Glomerular endothelial cell (primary cell): ENCODE results near the gene DFFA. TPM values are rescaled to one million over a fixed set of nuclear protein-coding genes. Genes with fewer than 3 reads are reported as not detected.
"Not testable (repeated sequence)": the region's sequence is repeated elsewhere in the genome, so short reads cannot be mapped to it uniquely, and the experiment has no call there.

Source experiments
- DNase-seq: peaks from one replicate; pipeline ENCODE4 v3.0.0-alpha.2; 2011; ENCODE audit warnings: low read depth, low spot score; ENCODE audit errors: extremely low read depth
- total RNA-seq: library from RNA; depleted of rRNA; stranded (reverse); fragments of >200 nt; gene quantifications from 2 replicates; pipeline ENCODE4 v1.2.3, GENCODE V29; 2015

Gene DFFA
- total RNA-seq, 1 donor from 2014 or later, result 30.7 TPM

DNA sequence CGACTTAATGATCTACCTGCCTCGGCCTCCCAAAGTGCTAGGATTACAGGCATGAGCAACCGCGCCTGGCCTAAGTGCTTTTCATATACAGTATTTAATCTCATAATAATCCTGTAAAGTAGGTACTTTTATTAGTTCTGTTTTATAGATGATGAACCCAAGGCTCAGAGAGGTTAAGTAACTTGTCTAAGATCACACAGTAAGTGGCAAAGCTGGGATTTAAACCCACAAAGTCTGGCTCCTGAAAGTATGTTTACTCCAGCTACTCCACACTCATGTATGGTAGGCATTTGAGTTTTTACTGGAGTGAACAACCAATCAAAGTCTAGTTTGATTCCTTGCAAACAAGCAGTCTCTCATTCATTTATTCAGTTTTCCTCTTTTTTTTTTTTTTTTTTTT is 2.3 kb downstream of the DFFA start:
- DNase-seq, result no peak

DNA sequence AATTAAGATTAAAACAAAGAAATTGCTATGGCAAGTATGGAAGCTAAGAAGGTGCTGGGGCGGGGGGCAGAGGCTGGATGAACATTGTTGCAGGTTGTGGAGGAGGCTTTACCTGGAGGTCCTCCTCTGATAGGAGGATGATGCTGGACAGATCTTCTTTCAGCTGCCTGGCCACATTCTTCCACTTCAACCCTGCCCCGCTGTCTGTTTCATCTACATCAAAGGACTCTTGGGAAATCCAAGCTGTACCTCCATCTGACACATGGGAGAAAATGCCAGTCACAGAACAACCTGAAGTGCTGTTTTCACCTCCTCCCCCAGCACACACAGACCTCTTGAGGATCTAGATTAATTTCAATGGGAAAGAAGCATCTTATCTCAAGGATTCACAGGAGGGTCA is 5.3 kb downstream of the DFFA start:
- no peak for DNase-seq

DNA sequence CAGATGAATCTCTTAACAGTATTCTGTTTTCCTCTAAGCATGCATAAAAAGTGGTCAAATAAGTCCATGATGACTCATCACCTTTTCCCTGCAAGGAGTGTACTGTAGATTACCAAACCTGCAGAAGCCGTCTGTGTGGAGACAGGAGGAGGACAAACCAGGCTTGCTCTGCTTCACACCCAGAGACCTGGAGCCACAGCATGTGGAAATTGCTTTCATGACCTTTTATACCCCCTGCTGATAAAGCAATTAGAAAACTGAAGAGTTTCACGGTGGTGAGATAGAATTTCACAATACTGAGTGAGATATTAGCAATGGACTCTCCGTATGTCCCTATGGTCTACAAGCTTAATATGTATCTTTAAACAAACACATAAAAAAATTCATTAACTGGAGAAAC is 13.1 kb downstream of the DFFA start:
- no peak for DNase-seq

DNA sequence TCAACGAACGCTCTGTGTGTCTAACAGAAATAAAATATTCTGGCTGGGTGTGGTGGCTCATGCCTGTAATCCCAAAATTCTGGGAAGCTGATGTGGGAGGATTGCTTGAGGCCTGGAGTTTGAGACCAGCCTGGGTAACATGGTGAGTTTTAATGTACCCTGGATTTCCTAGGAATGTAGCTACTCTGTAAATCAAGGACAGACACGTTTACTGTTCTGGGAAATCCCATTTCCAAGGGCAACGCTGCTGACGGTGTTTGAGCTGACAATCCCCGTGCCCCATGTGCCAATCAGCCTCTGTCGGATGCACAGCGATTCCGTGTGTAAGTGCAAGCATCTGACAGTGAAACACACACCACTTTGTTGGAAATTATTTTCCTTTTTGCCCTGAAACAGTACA is 14.5 kb downstream of the DFFA start:
- no peak for DNase-seq

DNA sequence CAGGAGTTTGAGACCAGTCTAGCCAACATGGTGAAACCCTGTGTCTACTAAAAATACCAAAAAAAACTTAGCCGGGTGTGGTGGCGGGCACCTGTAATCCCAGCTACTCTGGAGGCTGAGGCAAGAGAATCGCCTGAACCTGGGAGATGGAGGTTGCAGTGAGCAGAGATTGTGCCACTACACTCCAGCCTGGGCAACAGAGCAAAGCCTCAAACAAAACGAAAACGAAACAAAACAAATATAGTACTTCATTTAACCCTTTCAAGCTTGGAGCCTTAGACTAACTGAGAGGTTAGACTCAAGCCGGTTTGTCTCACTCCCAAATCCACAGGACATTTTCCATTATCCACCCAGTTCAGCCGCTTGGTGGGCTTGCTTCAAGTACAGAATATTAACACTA is 14.9 kb downstream of the DFFA start:
- not testable (repeated sequence) for DNase-seq

DNA sequence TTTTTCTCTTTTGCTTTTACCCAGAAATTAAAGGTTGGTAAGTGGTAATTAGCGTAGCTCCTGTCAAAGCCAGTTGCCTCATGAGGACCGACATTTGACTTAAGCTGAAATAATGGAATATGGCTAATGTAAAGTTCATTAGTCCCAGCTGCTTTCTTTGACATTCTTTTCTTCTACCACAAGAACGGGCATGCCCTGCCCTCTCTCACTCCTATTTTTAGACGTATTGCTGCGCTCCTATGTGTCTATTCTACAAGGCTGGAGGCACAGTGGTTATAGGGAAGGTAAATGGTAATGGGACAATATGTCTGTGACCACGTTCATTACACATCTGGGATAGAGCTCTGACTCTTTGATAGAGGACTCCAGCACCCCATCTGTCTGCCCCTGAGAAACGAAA is 15.7 kb downstream of the DFFA start:
- no peak for DNase-seq

DNA sequence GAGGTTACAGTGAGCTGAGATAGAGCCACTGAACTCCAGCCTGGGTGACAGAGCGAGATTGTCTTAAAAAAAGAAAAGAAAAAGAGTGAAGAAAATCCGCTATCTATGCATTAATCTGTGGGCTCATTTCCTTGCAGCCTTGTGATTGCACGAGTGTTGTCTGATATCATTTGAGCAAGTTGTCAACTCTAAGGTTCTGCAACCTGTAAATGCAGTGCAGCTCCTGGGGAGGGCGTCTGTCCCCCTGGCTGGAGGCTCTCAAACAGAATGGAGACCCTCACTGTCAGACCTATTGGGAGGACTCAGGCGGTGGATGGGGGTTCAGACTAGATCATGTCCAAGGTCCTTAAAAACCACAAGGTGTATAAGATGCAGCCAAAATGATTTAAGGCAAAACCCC is 16.3 kb downstream of the DFFA start:
- DNase-seq, result no peak

DNA sequence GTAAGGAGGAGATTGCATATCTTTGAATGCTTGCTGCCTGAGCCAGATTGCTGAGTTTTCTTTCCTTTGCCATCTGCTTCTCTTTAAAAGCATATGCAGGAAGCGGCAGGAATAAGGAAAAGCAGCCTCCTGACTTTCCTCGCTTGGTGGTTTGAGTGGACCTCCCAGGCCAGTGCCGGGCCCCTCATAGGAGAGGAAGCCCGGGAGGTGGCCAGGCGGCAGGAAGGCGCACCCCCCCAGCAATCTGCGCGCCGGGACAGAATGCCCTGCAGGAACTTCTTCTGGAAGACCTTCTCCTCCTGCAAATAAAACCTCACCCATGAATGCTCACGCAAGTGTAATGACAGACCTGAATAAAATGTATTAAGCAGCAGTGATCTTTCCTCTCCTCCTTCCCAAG is 21.0 kb downstream of the DFFA start:
- no peak for DNase-seq

DNA sequence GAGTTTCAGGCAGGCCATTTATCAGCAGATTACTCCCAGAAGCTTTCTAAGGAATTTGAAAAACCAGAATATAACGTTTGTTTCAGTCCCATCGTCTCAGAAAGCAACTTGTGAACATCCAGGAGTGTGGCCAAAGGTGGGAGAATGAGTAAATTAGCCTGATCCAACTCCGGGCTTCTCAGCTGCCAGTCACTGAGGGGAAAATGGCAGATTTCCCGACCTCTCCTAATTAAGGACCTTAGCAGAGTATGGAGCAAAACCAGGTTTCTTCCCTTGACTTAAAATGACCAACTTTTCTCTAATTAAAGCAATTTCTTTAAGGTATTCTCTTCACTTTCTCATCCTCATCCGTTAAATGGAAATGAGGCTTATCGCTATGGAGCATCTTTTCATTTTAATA is 21.5 kb downstream of the DFFA start:
- no peak for DNase-seq

DNA sequence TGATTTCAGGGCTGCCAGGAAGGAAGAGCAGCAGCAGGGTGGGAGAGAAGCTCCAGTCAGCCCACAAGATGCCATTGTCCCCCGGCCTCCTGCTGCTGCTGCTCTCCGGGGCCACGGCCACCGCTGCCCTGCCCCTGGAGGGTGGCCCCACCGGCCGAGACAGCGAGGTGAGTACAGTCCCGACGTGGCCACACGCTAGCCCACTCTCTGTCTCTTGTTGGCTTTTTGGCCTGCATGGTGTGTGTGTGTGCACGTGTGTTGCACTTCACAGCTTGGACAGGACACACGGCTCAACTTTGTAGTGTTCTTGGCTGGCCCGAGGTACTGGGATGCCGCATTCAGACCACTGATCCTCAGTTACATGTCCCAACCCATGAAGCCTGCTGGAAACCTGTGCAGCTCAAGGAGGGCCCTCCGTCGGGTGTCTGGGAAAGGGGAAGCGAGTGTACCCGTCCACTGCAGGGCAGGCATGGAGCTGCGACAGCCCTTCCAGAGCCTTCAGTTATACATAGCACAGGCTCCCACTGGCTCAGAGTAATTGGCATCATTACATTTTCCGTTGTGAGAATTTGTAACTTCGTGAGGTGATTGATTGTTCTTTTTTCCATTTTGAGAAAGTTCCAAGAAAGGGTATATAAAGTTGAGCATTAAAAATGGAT is 22.0 kb downstream of the DFFA start:
- no peak for DNase-seq

DNA sequence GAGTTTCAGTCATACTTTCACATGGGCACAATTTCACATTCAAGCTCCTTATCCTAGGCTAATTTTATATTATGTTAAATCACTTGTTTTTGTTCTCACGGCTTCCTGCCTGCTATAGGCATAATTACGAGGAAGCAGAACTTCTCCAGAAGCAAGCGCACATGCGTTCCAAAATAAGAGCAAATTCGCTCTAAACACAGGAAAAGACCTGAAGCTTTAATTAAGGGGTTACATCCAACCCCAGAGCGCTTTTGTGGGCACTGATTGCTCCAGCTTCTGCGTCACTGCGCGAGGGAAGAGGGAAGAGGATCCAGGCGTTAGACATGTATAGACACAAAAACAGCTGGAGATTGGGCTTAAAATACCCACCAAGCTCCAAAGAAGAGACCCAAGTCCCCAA is 22.6 kb downstream of the DFFA start, which contains the start of gene CORT:
TSS of gene CORT (plus strand) at position 281 of the 400 bp plus-strand sequence. CDS start 193 bp downstream, outside the sequence.
- no peak for DNase-seq

DNA sequence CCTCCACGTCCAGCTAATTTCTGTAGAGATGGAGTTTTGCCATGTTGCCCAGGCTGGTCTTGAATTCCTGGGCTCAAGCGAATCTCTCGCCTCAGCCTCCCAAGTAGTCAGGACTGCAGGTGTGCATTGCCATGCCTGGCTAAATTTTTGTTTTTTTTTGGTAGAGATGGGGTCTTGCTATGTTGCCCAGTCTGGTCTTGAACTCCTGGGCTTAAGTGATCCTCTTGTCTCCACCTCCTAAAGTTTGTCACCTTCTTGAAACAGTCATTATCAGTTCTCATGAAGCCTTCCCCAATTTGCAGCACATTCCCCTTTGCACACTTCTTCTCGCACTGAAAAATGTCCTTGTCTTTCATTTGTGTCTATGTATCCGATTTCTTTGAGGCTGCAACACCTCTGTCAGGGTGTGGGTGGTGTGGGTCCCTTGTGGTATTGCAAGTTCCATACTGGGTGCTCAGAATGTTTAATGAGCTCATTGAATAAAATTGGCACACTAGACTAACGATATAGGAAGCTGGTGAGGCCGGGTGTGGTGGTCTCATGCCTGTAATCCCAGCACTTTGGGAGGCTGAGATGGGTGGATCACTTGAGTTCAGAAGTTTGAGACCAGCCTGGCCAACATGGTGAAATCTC is 25.4 kb downstream of the DFFA start:
- no peak for DNase-seq

DNA sequence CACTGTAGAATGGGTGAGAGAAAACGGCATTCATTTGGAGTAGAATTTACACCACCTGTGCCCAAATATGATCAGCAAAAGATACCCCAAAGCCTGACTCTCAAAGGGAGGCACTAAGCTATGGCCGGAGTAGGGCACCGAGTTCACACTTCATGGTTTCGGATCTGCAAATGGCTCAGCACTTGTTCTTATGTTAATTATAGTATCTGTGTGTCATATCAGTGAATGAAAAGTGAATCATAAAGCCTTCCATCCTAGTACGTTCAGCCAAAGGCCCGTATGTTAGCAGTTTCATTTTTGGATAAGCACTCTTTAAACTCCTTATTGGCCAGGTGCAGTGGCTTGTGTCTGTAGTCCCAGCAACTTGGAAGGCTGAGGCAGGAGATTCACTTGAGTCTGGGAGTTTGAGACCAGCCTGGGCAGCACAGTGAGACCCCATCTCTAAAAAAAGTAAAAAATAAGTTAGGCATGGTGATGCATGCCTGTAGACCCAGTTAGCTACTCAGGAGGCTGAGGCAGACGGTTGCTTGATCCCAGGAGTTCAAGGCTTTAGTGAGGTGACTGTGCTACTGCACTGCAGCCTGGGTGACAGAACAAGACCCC is 27.4 kb downstream of the DFFA start:
- DNase-seq, result no peak

DNA sequence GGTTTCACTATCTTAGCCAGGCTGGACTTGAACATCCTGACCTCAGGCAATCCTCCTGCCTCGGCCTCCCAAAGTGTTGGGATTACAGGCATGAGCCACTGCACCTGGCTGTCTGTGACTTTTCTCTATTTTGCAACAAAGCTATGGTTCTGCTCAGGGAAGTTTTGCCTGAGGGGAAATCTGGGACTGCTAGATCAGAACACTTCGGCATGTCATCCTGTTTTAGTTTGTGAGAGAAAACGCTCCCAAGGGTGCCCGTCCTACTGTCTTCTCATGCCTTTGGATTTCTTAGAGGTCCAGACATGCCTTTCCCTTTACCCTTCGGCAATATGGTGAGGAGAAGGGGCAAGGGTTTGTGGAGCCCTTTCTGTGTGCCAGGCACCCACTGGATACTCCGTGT is 28.1 kb downstream of the DFFA start:
- DNase-seq, result no peak

DNA sequence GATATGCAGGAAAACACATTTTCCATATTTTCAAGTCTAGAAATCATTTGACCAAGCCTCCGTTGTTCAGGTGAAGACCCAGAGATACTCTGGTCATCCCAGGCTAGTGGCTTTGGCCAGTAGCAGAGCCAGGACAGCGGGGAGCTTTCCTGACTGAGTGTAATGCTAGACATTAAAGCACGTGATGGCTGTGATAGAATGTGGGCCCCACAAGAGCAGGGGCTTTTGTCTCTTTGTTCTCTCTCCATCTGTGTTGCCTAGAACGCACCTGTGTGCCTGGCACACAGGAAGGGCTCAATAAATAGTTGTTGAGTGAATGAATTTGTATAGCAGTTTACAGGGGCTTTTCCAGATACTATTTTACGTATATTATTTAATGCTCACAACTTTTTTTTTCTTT is 31.5 kb downstream of the DFFA start:
- no peak for DNase-seq

DNA sequence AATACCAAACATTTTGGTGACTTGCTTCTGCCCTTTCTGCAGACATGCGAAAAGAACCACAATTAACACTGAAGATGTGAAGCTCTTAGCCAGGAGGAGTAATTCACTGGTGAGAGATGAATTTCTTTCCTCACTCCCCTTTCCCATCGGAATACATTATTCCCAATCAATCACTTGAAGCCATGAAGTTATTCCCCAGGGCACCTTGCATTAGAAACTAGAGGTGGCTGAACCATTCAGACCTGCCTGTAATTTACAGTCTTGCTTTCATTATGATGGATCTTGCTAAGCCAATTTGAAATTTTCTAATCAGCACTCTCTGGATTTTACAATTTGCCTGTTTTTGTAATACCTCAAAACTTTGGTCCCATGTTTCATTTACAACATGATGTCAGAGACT is 32.0 kb downstream of the DFFA start:
- DNase-seq, result no peak

DNA sequence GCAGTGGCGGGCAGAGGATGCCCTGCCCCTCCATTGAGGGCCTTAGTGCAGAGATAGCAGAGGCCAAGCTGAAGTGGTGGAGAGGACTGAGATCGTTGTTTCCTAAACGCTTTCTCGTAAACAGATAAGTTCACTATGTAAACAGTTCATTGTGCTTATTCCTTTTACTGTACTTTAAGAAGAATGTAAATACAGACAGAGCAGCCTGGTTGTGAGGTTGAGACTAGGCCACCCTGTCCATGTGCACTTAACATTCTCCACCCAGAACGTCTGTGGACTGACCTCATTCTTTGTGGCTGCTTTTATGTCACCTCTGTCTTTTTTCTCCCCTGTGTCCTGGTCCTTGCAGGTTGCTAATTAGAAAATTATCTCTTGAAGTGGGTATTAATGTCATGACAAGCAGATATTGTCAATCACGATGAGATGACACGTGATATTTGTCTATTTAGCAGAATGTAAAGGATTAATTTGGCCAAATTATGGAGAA is 33.6 kb downstream of the DFFA start:
- DNase-seq, result no peak

DNA sequence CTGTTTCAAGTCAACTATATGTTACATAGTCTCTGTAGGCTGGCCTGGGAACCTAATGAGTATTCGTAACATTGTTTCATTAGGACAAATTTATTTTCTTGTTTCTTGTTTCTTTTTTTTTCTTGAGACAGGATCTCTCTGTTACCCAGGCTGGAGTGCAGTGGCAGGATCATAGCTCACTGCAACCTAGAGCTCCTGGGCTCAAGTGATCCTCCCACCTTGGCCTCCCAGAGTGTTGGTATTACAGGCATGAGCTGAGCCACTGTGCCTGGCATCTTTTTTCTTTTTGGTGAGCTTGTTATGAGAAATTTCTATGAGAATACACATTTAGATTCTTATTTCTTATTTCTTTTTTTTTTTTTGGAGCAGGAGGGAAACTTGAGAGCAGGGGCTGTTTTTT is 35.3 kb downstream of the DFFA start:
- DNase-seq, result no peak

DNA sequence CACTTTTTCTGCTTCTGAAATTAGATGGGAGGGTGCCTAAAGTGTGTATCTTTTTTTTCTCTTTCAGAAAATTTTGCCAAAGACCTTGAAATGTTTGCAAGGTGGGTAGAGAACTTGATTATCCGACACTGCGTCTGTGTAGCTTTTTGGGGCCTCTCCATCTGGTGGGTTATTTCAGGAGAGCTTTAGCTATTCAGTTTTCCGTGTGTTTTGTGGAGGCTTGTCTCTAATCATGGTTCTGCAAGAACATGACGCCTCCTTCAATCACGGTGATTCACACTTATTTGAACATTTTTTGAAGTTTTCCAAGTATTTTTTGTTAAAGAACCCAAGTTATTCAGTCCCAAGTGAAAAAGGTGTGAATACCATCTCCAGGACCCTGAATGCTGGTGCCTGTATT is 37.7 kb downstream of the DFFA start:
- no peak for DNase-seq

DNA sequence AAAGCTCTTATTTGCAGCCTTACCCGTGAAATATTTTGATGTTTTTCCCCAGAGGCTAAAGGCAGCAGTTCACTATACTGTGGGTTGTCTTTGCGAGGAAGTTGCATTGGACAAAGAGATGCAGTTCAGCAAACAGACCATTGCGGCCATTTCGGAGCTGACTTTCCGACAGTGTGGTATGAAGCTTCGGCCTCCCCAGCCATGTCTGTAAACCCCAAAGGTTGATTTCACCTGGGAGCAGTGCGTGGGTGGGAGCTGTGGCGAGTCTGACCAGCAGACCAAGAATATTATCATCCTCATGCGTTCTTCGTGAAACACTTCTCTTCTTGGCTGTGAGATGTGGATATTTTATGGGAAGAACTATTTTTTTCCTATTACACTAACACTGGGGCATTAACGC is 38.5 kb downstream of the DFFA start:
- DNase-seq, result no peak

DNA sequence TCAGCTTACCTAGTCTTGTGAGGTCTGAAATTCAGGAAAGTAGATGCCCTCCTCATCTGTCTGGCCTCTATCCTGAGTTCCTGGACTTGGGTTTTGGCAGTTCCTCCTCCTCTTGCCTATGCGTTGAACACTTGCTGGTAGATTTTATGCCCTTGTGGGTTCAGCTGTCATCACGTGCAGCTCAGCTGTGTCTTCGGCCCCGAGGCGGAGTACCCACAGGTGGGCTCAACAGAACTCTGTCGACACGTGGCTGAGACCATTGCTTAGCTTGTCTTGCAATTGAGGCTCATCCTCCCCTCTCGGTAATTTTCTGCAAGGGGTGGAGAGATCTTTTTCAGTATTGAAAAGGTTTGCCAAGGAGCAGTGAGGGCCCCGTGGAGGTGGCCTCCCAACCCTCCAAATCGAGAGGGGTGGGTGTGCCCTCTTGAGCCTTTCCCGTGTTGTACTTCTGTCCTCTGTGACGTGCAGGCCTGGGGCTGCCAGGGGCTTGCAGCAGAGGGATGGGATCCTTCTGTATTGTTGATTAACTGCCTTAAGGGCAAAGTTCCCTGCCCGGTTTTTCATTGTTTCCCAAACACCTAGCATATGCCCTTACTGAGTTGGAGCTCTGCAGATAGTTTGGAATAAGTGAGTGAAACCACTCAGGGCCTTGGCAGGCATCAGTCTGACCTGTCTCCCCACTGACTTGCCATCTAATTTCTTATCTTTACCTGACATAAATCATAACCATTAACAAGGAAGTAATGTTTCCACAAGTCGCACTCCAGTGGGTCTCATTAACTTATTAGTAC is 39.2 kb downstream of the DFFA start:
- no peak for DNase-seq
